GM23248 (cell line): Measurements from ENCODE around the gene RIMS1. TPM values are rescaled to one million over a fixed set of nuclear protein-coding genes. Genes with fewer than 3 reads are reported as not detected.

Experiments
- DNase-seq: peaks from one replicate; pipeline ENCODE4 v3.0.0-alpha.2; 2015
- H2AFZ ChIP-seq: fragments of 200-600 bp; sonication (generic); 2 replicates; pipeline ENCODE4 v1.6.1; 2016; ENCODE audit warnings: antibody characterized with exemption
- H3F3A ChIP-seq: fragments of 200-600 bp; sonication (generic); 2 replicates; pipeline ENCODE4 v1.6.1; 2016; ENCODE audit warnings: mild to moderate bottlenecking, antibody characterized with exemption, mixed run types; ENCODE audit not compliant: insufficient read depth
- H3K27ac ChIP-seq: fragments of 200-600 bp; sonication (generic); 2 replicates; pipeline ENCODE4 v1.5.1; 2016; ENCODE audit warnings: mild to moderate bottlenecking
- H3K27me3 ChIP-seq: fragments of 200-600 bp; sonication (generic); replicated peaks from 2 replicates; pipeline ENCODE4 v1.6.1; 2016; ENCODE audit warnings: mild to moderate bottlenecking; ENCODE audit not compliant: insufficient read depth
- H3K36me3 ChIP-seq: fragments of 200-600 bp; sonication (generic); 2 replicates; pipeline ENCODE4 v1.6.1; 2016; ENCODE audit warnings: low read depth, mild to moderate bottlenecking
- H3K4me1 ChIP-seq: fragments of 200-600 bp; sonication (generic); 2 replicates; pipeline ENCODE4 v1.6.1; 2016; ENCODE audit warnings: mild to moderate bottlenecking; ENCODE audit not compliant: insufficient read depth
- H3K4me2 ChIP-seq: fragments of 200-600 bp; sonication (generic); one replicate; pipeline ENCODE4 v1.6.1; 2016; ENCODE audit warnings: mild to moderate bottlenecking; ENCODE audit not compliant: unreplicated experiment
- H3K4me3 ChIP-seq: fragments of 200-600 bp; sonication (generic); 2 replicates; pipeline ENCODE4 v1.5.1; 2016; ENCODE audit warnings: mild to moderate bottlenecking
- H3K79me2 ChIP-seq: fragments of 200-600 bp; sonication (generic); 2 replicates; pipeline ENCODE4 v1.6.1; 2016; ENCODE audit warnings: mild to moderate bottlenecking; ENCODE audit not compliant: insufficient read depth
- H3K9ac ChIP-seq: fragments of 200-600 bp; sonication (generic); 2 replicates; pipeline ENCODE4 v1.6.1; 2016; ENCODE audit warnings: mild to moderate bottlenecking
- H3K9me2 ChIP-seq: fragments of 200-600 bp; sonication (generic); 2 replicates; pipeline ENCODE4 v1.6.1; 2016; ENCODE audit warnings: mixed run types, mild to moderate bottlenecking, moderate library complexity; ENCODE audit not compliant: insufficient read depth
- H3K9me3 ChIP-seq: fragments of 200-600 bp; sonication (generic); one replicate; pipeline ENCODE4 v1.6.1; 2017; ENCODE audit warnings: low read depth
- H4K20me1 ChIP-seq: fragments of 200-600 bp; sonication (generic); 2 replicates; pipeline ENCODE4 v1.6.0; 2016; ENCODE audit not compliant: insufficient read depth
- EZH2 ChIP-seq: fragments of 200-600 bp; sonication (generic); IDR thresholded peaks from 2 replicates; pipeline ENCODE4 v1.6.1; 2018; ENCODE audit warnings: antibody characterized with exemption, mild to moderate bottlenecking; ENCODE audit not compliant: insufficient read depth, poor library complexity, severe bottlenecking
- EZH2phosphoT487 ChIP-seq: fragments of 200-600 bp; sonication (generic); IDR thresholded peaks from 2 replicates; pipeline ENCODE4 v1.6.1; 2018; ENCODE audit warnings: antibody characterized with exemption, moderate library complexity, mild to moderate bottlenecking, low read depth; ENCODE audit not compliant: insufficient read depth
- WGBS, 2 experiments: methylation state at CpG; one replicate each; pipeline ENCODE4 v1.1.6; 2015 to 2017; ENCODE audit warnings: low lambda C conversion rate in 2 of 2, low coverage in 1 of 2; ENCODE audit errors: missing lambda C conversion rate in 2 of 2; 5-methylcytosine and 5-hydroxymethylcytosine counted together
- in situ Hi-C: fragments of 300-500 bp; cut with MboI; formaldehyde crosslinking; loops from 2 replicates; pipeline ENCODE4 v1.15.0; 2020
- polyA plus RNA-seq: library from polyadenylated mRNA; unstranded; fragments of >200 nt; fragmentation: Nextera tagmentation; extraction: Ambion mirVana; gene quantifications from 2 replicates; pipeline ENCODE4 v1.2.1, GENCODE V29; 2016
- total RNA-seq: library from RNA; depleted of rRNA; stranded (reverse); fragments of >200 nt; shearing (Covaris generic); gene quantifications from 2 replicates; pipeline ENCODE4 v1.2.3, GENCODE V29; 2014

Gene RIMS1
- total and polyA plus RNA-seq, 2 experiments from 2014 or later, result 1.8 to 10.6 TPM

DNA sequence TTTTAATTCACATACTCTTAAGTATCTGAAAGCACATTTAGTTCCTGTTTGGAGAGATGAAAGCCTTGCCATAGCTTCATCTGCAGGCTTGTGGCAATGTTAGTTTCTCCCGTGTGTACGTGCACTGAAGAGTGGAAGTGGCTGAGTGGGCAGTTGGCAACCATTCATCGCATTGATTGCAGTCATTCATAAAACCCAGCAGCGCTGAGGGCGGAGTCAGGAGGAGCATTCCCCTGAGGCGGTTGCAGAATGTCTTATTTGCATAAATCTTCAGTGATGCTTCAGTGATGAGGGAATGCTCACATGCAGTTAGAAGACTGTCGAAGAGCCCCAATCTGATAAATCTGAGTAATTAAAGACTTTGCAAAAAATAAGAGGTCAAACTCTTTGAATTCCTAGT, 79.1 kb downstream of the RIMS1 start:
- Histone ChIP-seq H3K4me2 (no peak overlapping the region), H3K36me3 (no peaks in the 10 kb centered on the region), H3K4me1 (0 out of 2 replicates have a peak, but pooled peaks cover 6% of the 10 kb centered on the region), H3K27ac (no peak overlapping the region), H3K27me3 (peaks cover 7% of the 10 kb centered on the region; the same call in 1 of the 2 replicates), H3K79me2 (no peaks in the 10 kb centered on the region), H4K20me1 (no peaks in the 10 kb centered on the region), H3K9me2 (no peaks in the 10 kb centered on the region; the same call in 1 of the 2 replicates), H3K9ac (no peak overlapping the region), H3F3A (0 out of 2 replicates have a peak, but pooled peaks cover 7% of the 10 kb centered on the region), H3K4me3 (no peak overlapping the region), H2AFZ (no peak overlapping the region), H3K9me3 (no peaks in the 10 kb centered on the region)
- TF ChIP-seq EZH2phosphoT487 (no peak), EZH2 (no peak)
- peak; percentile 2 for DNase-seq
- 50 to 57% methylated on average over 7 of the region's 7 CpGs for WGBS, 2 experiments
- in situ Hi-C loops, result no loop called here

DNA sequence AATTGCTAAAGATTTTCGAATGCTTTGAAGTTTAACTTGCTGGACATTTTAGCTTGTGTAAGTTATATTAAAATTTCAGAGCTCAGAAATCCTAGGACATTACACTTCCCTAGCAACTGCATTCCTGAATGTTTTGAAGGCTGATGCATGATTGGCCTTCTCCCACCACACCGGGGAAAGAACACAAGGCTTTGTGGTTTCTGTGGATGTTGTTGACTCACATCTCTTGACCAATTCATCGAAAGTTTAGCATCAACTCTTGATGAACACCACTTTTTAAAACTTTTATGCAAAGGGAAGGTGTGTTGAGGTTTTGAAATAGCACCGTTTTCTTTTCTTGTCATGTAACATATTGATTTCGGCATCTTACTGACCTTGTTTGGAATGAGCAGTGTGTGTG, 81.1 kb downstream of the RIMS1 start:
- peak overlapping the region; percentile 36 for H3K27ac ChIP-seq
- H2AFZ ChIP-seq, result no peak overlapping the region
- WGBS, 2 experiments, result 13 to 17% methylated on average over 5 of the region's 5 CpGs
- no peaks in the 10 kb centered on the region for H3K27me3 ChIP-seq
- 0 out of 2 replicates have a peak, but pooled peaks cover 7% of the 10 kb centered on the region for H3F3A ChIP-seq
- in situ Hi-C loops, result no loop called here
- 0 out of 2 replicates have a peak, but pooled peaks cover 6% of the 10 kb centered on the region for H3K4me1 ChIP-seq
- H3K9ac ChIP-seq, result no peak overlapping the region
- no peaks in the 10 kb centered on the region for H3K9me3 ChIP-seq
- no peaks in the 10 kb centered on the region; the same call in 1 of the 2 replicates for H3K9me2 ChIP-seq
- H3K4me3 ChIP-seq, result no peak overlapping the region
- peak; percentile 83 for DNase-seq
- H4K20me1 ChIP-seq, result no peaks in the 10 kb centered on the region
- H3K36me3 ChIP-seq, result no peaks in the 10 kb centered on the region
- H3K4me2 ChIP-seq, result peak overlapping the region; percentile 14
- no peaks in the 10 kb centered on the region for H3K79me2 ChIP-seq
- TF ChIP-seq EZH2 (no peak), EZH2phosphoT487 (no peak)

- no peaks in the 10 kb centered on the region for H3F3A ChIP-seq
- H2AFZ ChIP-seq, result no peak overlapping the region
- no peak overlapping the region for H3K4me3 ChIP-seq
- H3K27me3 ChIP-seq, result no peaks in the 10 kb centered on the region
- peak; percentile 2 for DNase-seq
- no peaks in the 10 kb centered on the region for H3K36me3 ChIP-seq
- TF ChIP-seq EZH2, result no peak
- no peak for TF ChIP-seq EZH2phosphoT487
- no peaks in the 10 kb centered on the region for H3K79me2 ChIP-seq
- H3K4me2 ChIP-seq, result no peak overlapping the region
- no peaks in the 10 kb centered on the region for H3K9me2 ChIP-seq
- no peaks in the 10 kb centered on the region for H4K20me1 ChIP-seq
- in situ Hi-C loops, result no loop called here
- 40 to 41% methylated on average over 4 of the region's 4 CpGs for WGBS, 2 experiments
- no peak overlapping the region for H3K27ac ChIP-seq
- peaks cover 6% of the 10 kb centered on the region; the same call in 1 of the 2 replicates for H3K4me1 ChIP-seq
- no peak overlapping the region for H3K9ac ChIP-seq
- no peaks in the 10 kb centered on the region for H3K9me3 ChIP-seq
These were observed 91.5 kb downstream of the RIMS1 start for GRCh38 chr6:71977884-71978283.

DNA sequence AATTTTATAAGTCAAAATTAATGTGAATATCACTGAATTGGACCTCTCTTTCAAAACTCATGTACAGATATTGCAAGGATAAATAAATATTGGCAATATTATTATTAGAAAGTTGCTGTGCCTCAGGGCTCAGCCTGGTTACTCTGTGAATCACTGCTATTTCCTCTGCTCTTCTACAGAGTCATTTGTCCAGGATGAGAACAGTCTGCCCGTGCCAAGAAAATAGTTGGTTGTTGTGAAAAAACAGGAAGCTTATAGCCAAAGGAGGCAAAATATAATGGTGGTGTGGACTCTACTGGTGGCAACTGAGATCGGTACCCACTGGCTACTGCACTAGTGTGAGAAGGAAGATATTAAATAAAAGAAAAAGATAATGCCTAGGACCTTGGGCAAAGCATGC, 93.6 kb downstream of the RIMS1 start:
- Histone ChIP-seq H2AFZ (no peak overlapping the region), H3K4me3 (no peak overlapping the region), H3F3A (no peaks in the 10 kb centered on the region), H3K27me3 (no peaks in the 10 kb centered on the region), H3K79me2 (no peaks in the 10 kb centered on the region), H4K20me1 (no peaks in the 10 kb centered on the region), H3K4me1 (peaks cover 6% of the 10 kb centered on the region; the same call in 1 of the 2 replicates), H3K27ac (no peak overlapping the region), H3K9ac (no peak overlapping the region), H3K9me3 (no peaks in the 10 kb centered on the region), H3K4me2 (no peak overlapping the region), H3K9me2 (no peaks in the 10 kb centered on the region), H3K36me3 (no peaks in the 10 kb centered on the region)
- TF ChIP-seq EZH2phosphoT487 (no peak), EZH2 (no peak)
- in situ Hi-C loops, result no loop called here
- WGBS, 2 experiments, result 15 to 17% methylated on average over 2 of the region's 2 CpGs
- peak; percentile 65 for DNase-seq
